ENCODE results near the gene ANAPC1.

Gene ANAPC1, protein sequence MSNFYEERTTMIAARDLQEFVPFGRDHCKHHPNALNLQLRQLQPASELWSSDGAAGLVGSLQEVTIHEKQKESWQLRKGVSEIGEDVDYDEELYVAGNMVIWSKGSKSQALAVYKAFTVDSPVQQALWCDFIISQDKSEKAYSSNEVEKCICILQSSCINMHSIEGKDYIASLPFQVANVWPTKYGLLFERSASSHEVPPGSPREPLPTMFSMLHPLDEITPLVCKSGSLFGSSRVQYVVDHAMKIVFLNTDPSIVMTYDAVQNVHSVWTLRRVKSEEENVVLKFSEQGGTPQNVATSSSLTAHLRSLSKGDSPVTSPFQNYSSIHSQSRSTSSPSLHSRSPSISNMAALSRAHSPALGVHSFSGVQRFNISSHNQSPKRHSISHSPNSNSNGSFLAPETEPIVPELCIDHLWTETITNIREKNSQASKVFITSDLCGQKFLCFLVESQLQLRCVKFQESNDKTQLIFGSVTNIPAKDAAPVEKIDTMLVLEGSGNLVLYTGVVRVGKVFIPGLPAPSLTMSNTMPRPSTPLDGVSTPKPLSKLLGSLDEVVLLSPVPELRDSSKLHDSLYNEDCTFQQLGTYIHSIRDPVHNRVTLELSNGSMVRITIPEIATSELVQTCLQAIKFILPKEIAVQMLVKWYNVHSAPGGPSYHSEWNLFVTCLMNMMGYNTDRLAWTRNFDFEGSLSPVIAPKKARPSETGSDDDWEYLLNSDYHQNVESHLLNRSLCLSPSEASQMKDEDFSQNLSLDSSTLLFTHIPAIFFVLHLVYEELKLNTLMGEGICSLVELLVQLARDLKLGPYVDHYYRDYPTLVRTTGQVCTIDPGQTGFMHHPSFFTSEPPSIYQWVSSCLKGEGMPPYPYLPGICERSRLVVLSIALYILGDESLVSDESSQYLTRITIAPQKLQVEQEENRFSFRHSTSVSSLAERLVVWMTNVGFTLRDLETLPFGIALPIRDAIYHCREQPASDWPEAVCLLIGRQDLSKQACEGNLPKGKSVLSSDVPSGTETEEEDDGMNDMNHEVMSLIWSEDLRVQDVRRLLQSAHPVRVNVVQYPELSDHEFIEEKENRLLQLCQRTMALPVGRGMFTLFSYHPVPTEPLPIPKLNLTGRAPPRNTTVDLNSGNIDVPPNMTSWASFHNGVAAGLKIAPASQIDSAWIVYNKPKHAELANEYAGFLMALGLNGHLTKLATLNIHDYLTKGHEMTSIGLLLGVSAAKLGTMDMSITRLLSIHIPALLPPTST (N-terminal part only)

GRCh38 chr2:111883661-111884591 lies at the start of gene ANAPC1:
ANAPC1 (minus strand) TSS chr2:111884193; CDS start chr2:111880825, 3,368 bp downstream.
- Mint-ChIP-seq H3K9me3 (no peaks in the 10 kb centered on the region), H3K4me3 (peak within 1 kb of the TSS; percentile 98), H3K27ac (peak within 1 kb of the TSS; percentile 90), H3K36me3 (peaks cover 4% of the 10 kb centered on the region), H3K27me3 (no peaks in the 10 kb centered on the region), H3K4me1 (peaks cover 3% of the 10 kb centered on the region)
- ATAC-seq (ENCODE audit: low read depth) (peak; percentile 93), DNase-seq (ENCODE audit: low spot score in 2 of 2) (peak; percentile 70 to 77)

GRCh38 chr2:111932841-111933291 lies 48.9 kb upstream of the ANAPC1 start:
- Mint-ChIP-seq H3K4me3 (no peak overlapping the region), H3K27me3 (peaks cover 8% of the 10 kb centered on the region), H3K27ac (no peak overlapping the region), H3K9me3 (no peaks in the 10 kb centered on the region), H3K4me1 (no peaks in the 10 kb centered on the region), H3K36me3 (no peaks in the 10 kb centered on the region)
- no peak for ATAC-seq (ENCODE audit: low read depth)
- DNase-seq (ENCODE audit: low spot score in 2 of 2), result no peak

DNA sequence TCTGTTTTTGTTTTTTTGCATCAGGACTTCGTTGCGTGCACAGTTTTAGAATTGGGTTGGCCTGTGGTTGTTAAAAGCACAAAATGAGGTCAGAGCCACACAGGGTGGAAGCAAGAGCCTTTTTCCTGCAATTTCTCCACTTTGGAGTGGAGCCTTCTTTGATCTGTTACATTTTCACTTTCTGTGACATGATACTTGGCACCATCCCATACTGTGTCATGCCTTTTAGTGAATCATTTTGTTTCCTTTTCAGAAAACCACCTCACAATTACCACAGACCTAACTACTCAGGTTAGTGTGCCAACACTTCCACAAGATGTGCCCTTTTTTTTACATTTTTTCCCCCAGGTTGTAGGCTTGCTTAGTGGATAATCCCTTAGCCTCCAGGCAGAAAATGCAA lies 46.9 kb upstream of the ANAPC1 start:
- Mint-ChIP-seq H3K27ac (no peak overlapping the region), H3K36me3 (no peaks in the 10 kb centered on the region), H3K27me3 (peaks cover 12% of the 10 kb centered on the region), H3K9me3 (no peaks in the 10 kb centered on the region), H3K4me3 (no peak overlapping the region), H3K4me1 (no peaks in the 10 kb centered on the region)
- ATAC-seq (ENCODE audit: low read depth) (no peak), DNase-seq (ENCODE audit: low spot score in 2 of 2) (no peak)

GRCh38 chr2:111930409-111930808 lies 46.4 kb upstream of the ANAPC1 start:
- Mint-ChIP-seq H3K27ac (no peak overlapping the region), H3K27me3 (peaks cover 12% of the 10 kb centered on the region), H3K36me3 (no peaks in the 10 kb centered on the region), H3K4me1 (no peaks in the 10 kb centered on the region), H3K9me3 (no peaks in the 10 kb centered on the region), H3K4me3 (no peak overlapping the region)
- ATAC-seq (ENCODE audit: low read depth), result no peak
- no peak for DNase-seq (ENCODE audit: low spot score in 2 of 2)

GRCh38 chr2:111927723-111928122 lies 43.7 kb upstream of the ANAPC1 start:
- ATAC-seq (ENCODE audit: low read depth), result no peak
- no peaks in the 10 kb centered on the region for H3K9me3 Mint-ChIP-seq
- no peak for DNase-seq (ENCODE audit: low spot score in 2 of 2)
- no peaks in the 10 kb centered on the region for H3K4me1 Mint-ChIP-seq
- no peak overlapping the region for H3K27ac Mint-ChIP-seq
- H3K36me3 Mint-ChIP-seq, result no peaks in the 10 kb centered on the region
- no peak overlapping the region for H3K4me3 Mint-ChIP-seq
- peaks cover 15% of the 10 kb centered on the region for H3K27me3 Mint-ChIP-seq

GRCh38 chr2:111924617-111925107 lies 40.7 kb upstream of the ANAPC1 start:
- no peak for DNase-seq (ENCODE audit: low spot score in 2 of 2)
- Mint-ChIP-seq H3K36me3 (no peaks in the 10 kb centered on the region), H3K27me3 (peaks cover 14% of the 10 kb centered on the region), H3K4me3 (no peak overlapping the region), H3K4me1 (no peaks in the 10 kb centered on the region), H3K9me3 (no peaks in the 10 kb centered on the region), H3K27ac (no peak overlapping the region)
- no peak for ATAC-seq (ENCODE audit: low read depth)

- H3K27me3 Mint-ChIP-seq, result peaks cover 14% of the 10 kb centered on the region
- no peak for DNase-seq (ENCODE audit: low spot score in 2 of 2)
- H3K4me3 Mint-ChIP-seq, result no peak overlapping the region
- no peaks in the 10 kb centered on the region for H3K36me3 Mint-ChIP-seq
- H3K4me1 Mint-ChIP-seq, result no peaks in the 10 kb centered on the region
- no peaks in the 10 kb centered on the region for H3K9me3 Mint-ChIP-seq
- ATAC-seq (ENCODE audit: low read depth), result no peak
- H3K27ac Mint-ChIP-seq, result no peak overlapping the region
These were observed 39.3 kb upstream of the ANAPC1 start for GRCh38 chr2:111923276-111923804.

DNA sequence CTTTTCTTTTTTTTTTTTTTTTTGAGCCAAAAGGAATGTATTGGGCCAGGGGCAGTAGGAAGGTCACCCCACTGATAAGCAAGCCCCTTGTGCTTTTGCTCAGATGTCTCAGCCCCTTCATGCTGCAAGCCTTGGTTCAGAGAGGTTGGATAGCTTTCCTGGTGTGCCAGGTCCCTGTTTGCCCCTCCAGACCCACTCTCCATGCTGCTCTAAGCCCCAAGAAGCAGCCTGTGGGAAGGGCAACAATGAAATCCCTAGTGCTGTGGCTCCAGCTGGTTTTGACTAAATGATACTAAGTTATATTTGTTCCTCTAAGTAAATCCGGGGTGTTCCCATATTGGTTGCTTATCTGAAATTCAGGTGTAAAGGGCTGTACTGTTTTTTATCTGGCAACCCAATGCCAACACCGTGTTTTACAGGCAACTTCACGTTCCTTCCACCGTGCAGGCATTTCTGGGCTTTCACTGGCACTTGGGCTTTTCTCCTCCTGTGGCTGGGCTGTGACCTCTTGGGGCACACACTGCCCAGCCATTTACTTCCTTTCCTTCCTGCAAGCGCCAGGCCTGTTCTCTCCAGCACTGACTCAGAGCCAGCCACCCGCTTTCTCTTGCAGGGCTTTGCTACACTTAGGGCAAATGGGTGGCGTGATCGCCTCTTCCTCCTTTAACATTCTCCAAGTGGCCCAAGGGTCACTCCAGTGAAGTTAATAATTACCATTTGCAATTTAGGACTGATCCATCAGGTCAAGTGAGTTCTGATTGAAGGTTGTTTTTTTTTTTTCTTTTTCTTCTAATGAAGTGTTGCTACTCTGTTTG lies 36.0 kb upstream of the ANAPC1 start:
- DNase-seq (ENCODE audit: low spot score in 2 of 2), result no peak
- no peaks in the 10 kb centered on the region for H3K9me3 Mint-ChIP-seq
- H3K27me3 Mint-ChIP-seq, result peaks cover 11% of the 10 kb centered on the region
- no peaks in the 10 kb centered on the region for H3K36me3 Mint-ChIP-seq
- no peaks in the 10 kb centered on the region for H3K4me1 Mint-ChIP-seq
- H3K4me3 Mint-ChIP-seq, result no peak overlapping the region
- no peak for ATAC-seq (ENCODE audit: low read depth)
- H3K27ac Mint-ChIP-seq, result no peak overlapping the region

- DNase-seq (ENCODE audit: low spot score in 2 of 2) (no peak), ATAC-seq (ENCODE audit: low read depth) (no peak)
- H3K27me3 Mint-ChIP-seq, result peaks cover 8% of the 10 kb centered on the region
- H3K27ac Mint-ChIP-seq, result no peak overlapping the region
- H3K36me3 Mint-ChIP-seq, result no peaks in the 10 kb centered on the region
- no peaks in the 10 kb centered on the region for H3K9me3 Mint-ChIP-seq
- no peak overlapping the region for H3K4me3 Mint-ChIP-seq
- no peaks in the 10 kb centered on the region for H3K4me1 Mint-ChIP-seq
These were observed 35.4 kb upstream of the ANAPC1 start for GRCh38 chr2:111919365-111919764.

- no peak for ATAC-seq (ENCODE audit: low read depth)
- H3K9me3 Mint-ChIP-seq, result no peaks in the 10 kb centered on the region
- DNase-seq (ENCODE audit: low spot score in 2 of 2), result no peak
- no peaks in the 10 kb centered on the region for H3K4me1 Mint-ChIP-seq
- no peaks in the 10 kb centered on the region for H3K36me3 Mint-ChIP-seq
- peaks cover 6% of the 10 kb centered on the region for H3K27me3 Mint-ChIP-seq
- H3K4me3 Mint-ChIP-seq, result no peak overlapping the region
- no peak overlapping the region for H3K27ac Mint-ChIP-seq
These were observed 34.4 kb upstream of the ANAPC1 start for GRCh38 chr2:111918383-111918806.

DNA sequence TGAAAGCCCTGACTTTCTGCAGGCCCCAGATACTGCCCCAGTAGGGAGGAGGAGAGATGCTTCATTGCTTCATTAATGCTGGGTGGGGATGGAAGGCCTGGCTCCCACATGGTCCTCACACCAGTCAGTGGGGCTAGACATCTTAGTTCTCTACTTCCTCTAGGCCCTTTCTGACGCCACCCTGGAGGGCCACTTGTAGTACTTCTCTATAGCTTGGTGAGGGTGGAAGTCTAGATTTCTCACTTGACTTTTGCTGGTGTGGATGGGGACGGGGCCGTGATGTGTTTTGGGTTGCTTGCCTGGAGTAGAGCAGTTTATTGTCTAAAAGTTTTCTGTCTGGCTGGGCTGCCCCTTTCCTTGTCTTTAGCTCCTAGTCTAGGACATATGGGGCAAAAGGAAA lies 33.1 kb upstream of the ANAPC1 start:
- H3K36me3 Mint-ChIP-seq, result no peaks in the 10 kb centered on the region
- H3K9me3 Mint-ChIP-seq, result no peaks in the 10 kb centered on the region
- DNase-seq (ENCODE audit: low spot score in 2 of 2) (no peak), ATAC-seq (ENCODE audit: low read depth) (no peak)
- H3K27ac Mint-ChIP-seq, result no peak overlapping the region
- H3K4me3 Mint-ChIP-seq, result no peak overlapping the region
- H3K27me3 Mint-ChIP-seq, result peaks cover 4% of the 10 kb centered on the region
- no peaks in the 10 kb centered on the region for H3K4me1 Mint-ChIP-seq

- DNase-seq (ENCODE audit: low spot score in 2 of 2) (no peak), ATAC-seq (ENCODE audit: low read depth) (no peak)
- Mint-ChIP-seq H3K27me3 (peaks cover 2% of the 10 kb centered on the region), H3K27ac (no peak overlapping the region), H3K36me3 (no peaks in the 10 kb centered on the region), H3K4me1 (no peaks in the 10 kb centered on the region), H3K4me3 (no peak overlapping the region), H3K9me3 (no peaks in the 10 kb centered on the region)
These were observed 28.6 kb upstream of the ANAPC1 start for GRCh38 chr2:111912547-111912946.
